GM23338 (cell line): ENCODE results near the gene CA7. TPM values are rescaled to one million over a fixed set of nuclear protein-coding genes. Genes with fewer than 3 reads are reported as not detected.

Source experiments
- ATAC-seq: fragments of 200-7000 bp; cut with Tn5 transposase; 3 replicates; pipeline ENCODE4 v1.9.1; 2020
- DNase-seq: peaks from one replicate; pipeline ENCODE4 v3.0.0-alpha.2; 2015; ENCODE audit warnings: low spot score
- H2AFZ ChIP-seq: fragments of 200-600 bp; sonication (generic); 2 replicates; pipeline ENCODE4 v1.8.0; 2016; ENCODE audit warnings: antibody characterized with exemption, mild to moderate bottlenecking, moderate library complexity
- H3F3A ChIP-seq: fragments of 200-600 bp; sonication (generic); replicated peaks from 2 replicates; pipeline ENCODE4 v1.8.0; 2017; ENCODE audit warnings: antibody characterized with exemption, mixed run types, low read depth
- H3K27ac ChIP-seq: fragments of 200-600 bp; sonication (generic); 2 replicates; pipeline ENCODE4 v1.6.1; 2016; ENCODE audit warnings: low read depth
- H3K27me3 ChIP-seq: fragments of 200-600 bp; sonication (generic); 2 replicates; pipeline ENCODE4 v1.8.0; 2016; ENCODE audit warnings: mild to moderate bottlenecking, mixed run types, moderate library complexity; ENCODE audit not compliant: insufficient read depth
- H3K36me3 ChIP-seq: fragments of 200-600 bp; sonication (generic); 2 replicates; pipeline ENCODE4 v1.8.0; 2016; ENCODE audit warnings: mild to moderate bottlenecking; ENCODE audit not compliant: insufficient read depth
- H3K4me1 ChIP-seq: fragments of 200-600 bp; sonication (generic); 2 replicates; pipeline ENCODE4 v1.8.0; 2016; ENCODE audit warnings: mild to moderate bottlenecking, moderate library complexity; ENCODE audit not compliant: insufficient read depth
- H3K4me2 ChIP-seq: fragments of 200-600 bp; sonication (generic); 2 replicates; pipeline ENCODE4 v1.7.1; 2017; ENCODE audit warnings: mixed run types
- H3K4me3 ChIP-seq: fragments of 200-600 bp; sonication (generic); 2 replicates; pipeline ENCODE4 v1.6.1; 2016; ENCODE audit warnings: mixed run types
- H3K79me2 ChIP-seq: fragments of 200-600 bp; sonication (generic); replicated peaks from 2 replicates; pipeline ENCODE4 v1.8.0; 2017; ENCODE audit warnings: mild to moderate bottlenecking; ENCODE audit not compliant: insufficient read depth
- H3K9me2 ChIP-seq: fragments of 200-600 bp; sonication (generic); 2 replicates; pipeline ENCODE4 v1.8.0; 2017; ENCODE audit not compliant: insufficient read depth
- H4K20me1 ChIP-seq: fragments of 200-600 bp; sonication (generic); replicated peaks from 2 replicates; pipeline ENCODE4 v1.8.0; 2017; ENCODE audit warnings: mild to moderate bottlenecking; ENCODE audit not compliant: insufficient read depth
- H3K27ac Mint-ChIP-seq: 2 replicates; pipeline ENCODE4 v1.8.0; 2020; ENCODE audit warnings: inconsistent platforms, mild to moderate bottlenecking, moderate library complexity, mixed read lengths
- H3K27me3 Mint-ChIP-seq: 3 replicates; pipeline ENCODE4 v1.8.0; 2022; ENCODE audit warnings: low read depth, mild to moderate bottlenecking, moderate library complexity, mixed read lengths, inconsistent platforms; ENCODE audit not compliant: insufficient read depth, poor library complexity
- H3K36me3 Mint-ChIP-seq: 3 replicates; pipeline ENCODE4 v1.8.0; 2021; ENCODE audit warnings: low read depth, mild to moderate bottlenecking, inconsistent platforms, moderate library complexity, mixed read lengths
- H3K4me1 Mint-ChIP-seq: 3 replicates; pipeline ENCODE4 v1.8.0; 2020; ENCODE audit warnings: mild to moderate bottlenecking, inconsistent platforms, mixed read lengths
- H3K4me3 Mint-ChIP-seq: 3 replicates; pipeline ENCODE4 v1.8.0; 2021; ENCODE audit warnings: moderate library complexity, mild to moderate bottlenecking, inconsistent platforms, mixed read lengths
- H3K9me3 Mint-ChIP-seq: 3 replicates; pipeline ENCODE4 v1.8.0; 2020; ENCODE audit warnings: moderate library complexity, mild to moderate bottlenecking, inconsistent platforms, mixed read lengths
- CREB1 ChIP-seq: fragments of 250-450 bp; sonication (Bioruptor Pico); IDR thresholded peaks from 2 replicates; pipeline ENCODE4 v1.5.0; 2020; ENCODE audit warnings: low read depth, mild to moderate bottlenecking, moderate library complexity
- EZH2 ChIP-seq: fragments of 200-600 bp; sonication (generic); IDR thresholded peaks from one replicate; pipeline ENCODE4 v1.8.0; 2017; ENCODE audit warnings: antibody characterized with exemption, mild to moderate bottlenecking, low read depth; ENCODE audit not compliant: unreplicated experiment
- JUNB ChIP-seq: IDR thresholded peaks from one replicate; pipeline ENCODE4 v1.6.1; 2016; ENCODE audit warnings: antibody characterized with exemption; ENCODE audit not compliant: unreplicated experiment
- NANOG ChIP-seq: IDR thresholded peaks from 2 replicates; pipeline ENCODE4 v1.6.1; 2016; ENCODE audit warnings: antibody characterized with exemption, borderline replicate concordance
- POLR2AphosphoS5 ChIP-seq: IDR thresholded peaks from 2 replicates; pipeline ENCODE4 v1.6.1; 2016; ENCODE audit warnings: antibody characterized with exemption, low read depth
- STAT1 ChIP-seq: IDR thresholded peaks from one replicate; pipeline ENCODE4 v1.6.1; 2016; ENCODE audit warnings: antibody characterized with exemption; ENCODE audit not compliant: unreplicated experiment
- polyA plus RNA-seq: library from polyadenylated mRNA; unstranded; fragments of >200 nt; fragmentation: Nextera tagmentation; extraction: Ambion mirVana; gene quantifications from 2 replicates; pipeline ENCODE4 v1.2.1, GENCODE V29; 2016
- total RNA-seq: library from RNA; depleted of rRNA; stranded (reverse); fragments of >200 nt; shearing (Covaris generic); gene quantifications from 2 replicates; pipeline ENCODE4 v1.2.3, GENCODE V29; 2014
- TF ChIP-seq, protein P1 (sequence below): fragments of 250-450 bp; sonication (Bioruptor Pico); IDR thresholded peaks from 2 replicates; pipeline ENCODE4 v1.5.0; 2020; ENCODE audit warnings: mild to moderate bottlenecking, moderate library complexity
- TF ChIP-seq, protein P2 (sequence below), 2 experiments: fragments of 200-600 bp in 1 of 2; sonication (generic) in 1 of 2; conservative IDR thresholded peaks; 2 replicates each; pipeline versions ENCODE4 v1.5.1 to v1.6.1; 2016 to 2017; ENCODE audit warnings: antibody characterized with exemption in 2 of 2, low read depth in 2 of 2, mild to moderate bottlenecking in 2 of 2, moderate library complexity in 1 of 2
- TF ChIP-seq, protein P3 (sequence below): IDR thresholded peaks from 2 replicates; pipeline ENCODE4 v1.6.1; 2016; ENCODE audit warnings: antibody characterized with exemption

CA7 gene
- total and polyA plus RNA-seq, 2 experiments from 2014 or later, result 2.1 to 2.8 TPM

DNA sequence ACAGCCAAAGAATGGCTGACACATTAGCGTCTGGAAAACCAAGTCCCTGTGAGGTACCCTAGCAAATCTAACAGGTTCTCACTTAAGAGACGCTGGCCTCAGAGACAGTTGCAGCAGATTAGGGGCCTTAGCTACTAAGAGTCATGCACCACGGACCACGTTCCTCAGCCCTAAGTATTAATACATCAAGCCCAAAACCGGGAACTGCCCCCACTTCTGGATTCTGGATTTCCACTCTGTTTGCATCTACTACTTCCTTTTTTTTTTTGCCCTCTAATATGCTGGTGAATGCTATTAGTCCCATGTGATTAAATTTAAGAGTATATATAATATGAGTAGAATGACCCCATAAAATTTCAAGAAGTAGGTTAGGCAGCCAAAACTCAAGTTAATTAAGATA is 42.1 kb upstream of the CA7 start:
- no peak overlapping the region for H3K4me3 Mint-ChIP-seq
- no peaks in the 10 kb centered on the region for H3K9me3 Mint-ChIP-seq
- Histone ChIP-seq H3K79me2 (no peaks in the 10 kb centered on the region), H3K27me3 (no peaks in the 10 kb centered on the region), H4K20me1 (peaks cover 6% of the 10 kb centered on the region; the same call in 1 of the 2 replicates), H3K4me1 (no peaks in the 10 kb centered on the region), H3K9me2 (no peaks in the 10 kb centered on the region), H3K4me3 (no peak overlapping the region), H3K27ac (no peak overlapping the region), H3F3A (0 out of 2 replicates have a peak, but pooled peaks cover 10% of the 10 kb centered on the region), H2AFZ (no peak overlapping the region), H3K4me2 (no peak overlapping the region), H3K36me3 (peaks cover 44% of the 10 kb centered on the region)
- H3K36me3 Mint-ChIP-seq, result peaks cover 41% of the 10 kb centered on the region
- DNase-seq, result no peak
- no peak overlapping the region for H3K27ac Mint-ChIP-seq
- H3K4me1 Mint-ChIP-seq, result no peaks in the 10 kb centered on the region
- H3K27me3 Mint-ChIP-seq, result peaks cover 5% of the 10 kb centered on the region
- no peak for TF ChIP-seq NANOG
- TF ChIP-seq CREB1, result no peak
- TF ChIP-seq, protein P1, sequence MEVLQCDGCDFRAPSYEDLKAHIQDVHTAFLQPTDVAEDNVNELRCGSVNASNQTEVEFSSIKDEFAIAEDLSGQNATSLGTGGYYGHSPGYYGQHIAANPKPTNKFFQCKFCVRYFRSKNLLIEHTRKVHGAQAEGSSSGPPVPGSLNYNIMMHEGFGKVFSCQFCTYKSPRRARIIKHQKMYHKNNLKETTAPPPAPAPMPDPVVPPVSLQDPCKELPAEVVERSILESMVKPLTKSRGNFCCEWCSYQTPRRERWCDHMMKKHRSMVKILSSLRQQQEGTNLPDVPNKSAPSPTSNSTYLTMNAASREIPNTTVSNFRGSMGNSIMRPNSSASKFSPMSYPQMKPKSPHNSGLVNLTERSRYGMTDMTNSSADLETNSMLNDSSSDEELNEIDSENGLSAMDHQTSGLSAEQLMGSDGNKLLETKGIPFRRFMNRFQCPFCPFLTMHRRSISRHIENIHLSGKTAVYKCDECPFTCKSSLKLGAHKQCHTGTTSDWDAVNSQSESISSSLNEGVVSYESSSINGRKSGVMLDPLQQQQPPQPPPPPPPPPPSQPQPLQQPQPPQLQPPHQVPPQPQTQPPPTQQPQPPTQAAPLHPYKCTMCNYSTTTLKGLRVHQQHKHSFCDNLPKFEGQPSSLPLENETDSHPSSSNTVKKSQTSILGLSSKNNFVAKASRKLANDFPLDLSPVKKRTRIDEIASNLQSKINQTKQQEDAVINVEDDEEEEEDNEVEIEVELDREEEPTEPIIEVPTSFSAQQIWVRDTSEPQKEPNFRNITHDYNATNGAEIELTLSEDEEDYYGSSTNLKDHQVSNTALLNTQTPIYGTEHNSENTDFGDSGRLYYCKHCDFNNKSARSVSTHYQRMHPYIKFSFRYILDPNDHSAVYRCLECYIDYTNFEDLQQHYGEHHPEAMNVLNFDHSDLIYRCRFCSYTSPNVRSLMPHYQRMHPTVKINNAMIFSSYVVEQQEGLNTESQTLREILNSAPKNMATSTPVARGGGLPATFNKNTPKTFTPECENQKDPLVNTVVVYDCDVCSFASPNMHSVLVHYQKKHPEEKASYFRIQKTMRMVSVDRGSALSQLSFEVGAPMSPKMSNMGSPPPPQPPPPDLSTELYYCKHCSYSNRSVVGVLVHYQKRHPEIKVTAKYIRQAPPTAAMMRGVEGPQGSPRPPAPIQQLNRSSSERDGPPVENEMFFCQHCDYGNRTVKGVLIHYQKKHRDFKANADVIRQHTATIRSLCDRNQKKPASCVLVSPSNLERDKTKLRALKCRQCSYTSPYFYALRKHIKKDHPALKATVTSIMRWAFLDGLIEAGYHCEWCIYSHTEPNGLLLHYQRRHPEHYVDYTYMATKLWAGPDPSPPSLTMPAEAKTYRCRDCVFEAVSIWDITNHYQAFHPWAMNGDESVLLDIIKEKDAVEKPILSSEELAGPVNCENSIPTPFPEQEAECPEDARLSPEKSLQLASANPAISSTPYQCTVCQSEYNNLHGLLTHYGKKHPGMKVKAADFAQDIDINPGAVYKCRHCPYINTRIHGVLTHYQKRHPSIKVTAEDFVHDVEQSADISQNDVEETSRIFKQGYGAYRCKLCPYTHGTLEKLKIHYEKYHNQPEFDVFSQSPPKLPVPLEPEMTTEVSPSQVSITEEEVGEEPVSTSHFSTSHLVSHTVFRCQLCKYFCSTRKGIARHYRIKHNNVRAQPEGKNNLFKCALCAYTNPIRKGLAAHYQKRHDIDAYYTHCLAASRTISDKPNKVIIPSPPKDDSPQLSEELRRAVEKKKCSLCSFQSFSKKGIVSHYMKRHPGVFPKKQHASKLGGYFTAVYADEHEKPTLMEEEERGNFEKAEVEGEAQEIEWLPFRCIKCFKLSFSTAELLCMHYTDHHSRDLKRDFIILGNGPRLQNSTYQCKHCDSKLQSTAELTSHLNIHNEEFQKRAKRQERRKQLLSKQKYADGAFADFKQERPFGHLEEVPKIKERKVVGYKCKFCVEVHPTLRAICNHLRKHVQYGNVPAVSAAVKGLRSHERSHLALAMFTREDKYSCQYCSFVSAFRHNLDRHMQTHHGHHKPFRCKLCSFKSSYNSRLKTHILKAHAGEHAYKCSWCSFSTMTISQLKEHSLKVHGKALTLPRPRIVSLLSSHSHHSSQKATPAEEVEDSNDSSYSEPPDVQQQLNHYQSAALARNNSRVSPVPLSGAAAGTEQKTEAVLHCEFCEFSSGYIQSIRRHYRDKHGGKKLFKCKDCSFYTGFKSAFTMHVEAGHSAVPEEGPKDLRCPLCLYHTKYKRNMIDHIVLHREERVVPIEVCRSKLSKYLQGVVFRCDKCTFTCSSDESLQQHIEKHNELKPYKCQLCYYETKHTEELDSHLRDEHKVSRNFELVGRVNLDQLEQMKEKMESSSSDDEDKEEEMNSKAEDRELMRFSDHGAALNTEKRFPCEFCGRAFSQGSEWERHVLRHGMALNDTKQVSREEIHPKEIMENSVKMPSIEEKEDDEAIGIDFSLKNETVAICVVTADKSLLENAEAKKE (CRISPR knock-in tag), result no peak
- no peak for TF ChIP-seq JUNB
- no peak for TF ChIP-seq STAT1
- TF ChIP-seq EZH2, result no peak
- TF ChIP-seq, protein P2, sequence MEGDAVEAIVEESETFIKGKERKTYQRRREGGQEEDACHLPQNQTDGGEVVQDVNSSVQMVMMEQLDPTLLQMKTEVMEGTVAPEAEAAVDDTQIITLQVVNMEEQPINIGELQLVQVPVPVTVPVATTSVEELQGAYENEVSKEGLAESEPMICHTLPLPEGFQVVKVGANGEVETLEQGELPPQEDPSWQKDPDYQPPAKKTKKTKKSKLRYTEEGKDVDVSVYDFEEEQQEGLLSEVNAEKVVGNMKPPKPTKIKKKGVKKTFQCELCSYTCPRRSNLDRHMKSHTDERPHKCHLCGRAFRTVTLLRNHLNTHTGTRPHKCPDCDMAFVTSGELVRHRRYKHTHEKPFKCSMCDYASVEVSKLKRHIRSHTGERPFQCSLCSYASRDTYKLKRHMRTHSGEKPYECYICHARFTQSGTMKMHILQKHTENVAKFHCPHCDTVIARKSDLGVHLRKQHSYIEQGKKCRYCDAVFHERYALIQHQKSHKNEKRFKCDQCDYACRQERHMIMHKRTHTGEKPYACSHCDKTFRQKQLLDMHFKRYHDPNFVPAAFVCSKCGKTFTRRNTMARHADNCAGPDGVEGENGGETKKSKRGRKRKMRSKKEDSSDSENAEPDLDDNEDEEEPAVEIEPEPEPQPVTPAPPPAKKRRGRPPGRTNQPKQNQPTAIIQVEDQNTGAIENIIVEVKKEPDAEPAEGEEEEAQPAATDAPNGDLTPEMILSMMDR (conservative IDR thresholded peaks at IDR 0.05; ENCODE audit: low read depth in 2 of 2), result no peak
- TF ChIP-seq, protein P3, sequence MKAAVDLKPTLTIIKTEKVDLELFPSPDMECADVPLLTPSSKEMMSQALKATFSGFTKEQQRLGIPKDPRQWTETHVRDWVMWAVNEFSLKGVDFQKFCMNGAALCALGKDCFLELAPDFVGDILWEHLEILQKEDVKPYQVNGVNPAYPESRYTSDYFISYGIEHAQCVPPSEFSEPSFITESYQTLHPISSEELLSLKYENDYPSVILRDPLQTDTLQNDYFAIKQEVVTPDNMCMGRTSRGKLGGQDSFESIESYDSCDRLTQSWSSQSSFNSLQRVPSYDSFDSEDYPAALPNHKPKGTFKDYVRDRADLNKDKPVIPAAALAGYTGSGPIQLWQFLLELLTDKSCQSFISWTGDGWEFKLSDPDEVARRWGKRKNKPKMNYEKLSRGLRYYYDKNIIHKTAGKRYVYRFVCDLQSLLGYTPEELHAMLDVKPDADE, result no peak
- TF ChIP-seq POLR2AphosphoS5, result no peak
- ATAC-seq, result no peak
